ENCODE results near the gene SIAH2. TPM values are rescaled to one million over a fixed set of nuclear protein-coding genes. Genes with fewer than 3 reads are reported as not detected.

SIAH2 gene
- polyA plus RNA-seq, 4 donors, result 19.2 to 21.2 (median 19.9) TPM

Other genes starting within 250 kb of the SIAH2 start
- gene SERP1, start 216.7 kb downstream of the SIAH2 start, polyA plus RNA-seq (ENCODE audit: insufficient read length in 4 of 4), result 100 to 1,000 TPM; 131 to 141 (median 140) TPM
- gene EIF2A, start 216.4 kb downstream of the SIAH2 start, polyA plus RNA-seq (ENCODE audit: insufficient read length in 4 of 4), result 100 to 1,000 TPM; 139 to 189 (median 170) TPM
- 100 to 1,000 TPM; 117 to 137 (median 133) TPM for gene SELENOT, start 159.8 kb downstream of the SIAH2 start, polyA plus RNA-seq (ENCODE audit: insufficient read length in 4 of 4)
- gene ERICH6, start 59.2 kb downstream of the SIAH2 start, polyA plus RNA-seq (ENCODE audit: insufficient read length in 4 of 4), result under 1 TPM; 0.34 to 0.98 (median 0.67) TPM
- gene MINDY4B, start 142.3 kb upstream of the SIAH2 start, polyA plus RNA-seq (ENCODE audit: insufficient read length in 4 of 4), result under 1 TPM in 1 of 4 donors, not detected in 3; 0.06 TPM
- not detected for gene CLRN1, start 209.6 kb upstream of the SIAH2 start, polyA plus RNA-seq (ENCODE audit: insufficient read length in 4 of 4)

All from right renal pelvis (tissue), 4 donors.